ENCODE measurements around the gene IFNE.

The IFNE gene

GRCh38 chr9:21482213-21482612 is at the start of gene IFNE:
Gene IFNE, minus strand, starts transcription at chr9:21482313. Its CDS starts 619 bp downstream, at chr9:21481694.
- DNase-seq = no peak

GRCh38 chr9:21528123-21528808 is 46.2 kb upstream of the IFNE start:
- no peak for DNase-seq

GRCh38 chr9:21527579-21527978 is 45.5 kb upstream of the IFNE start:
- no peak for DNase-seq

GRCh38 chr9:21525174-21525573 is 43.1 kb upstream of the IFNE start:
- no peak for DNase-seq

GRCh38 chr9:21524099-21524830 is 42.2 kb upstream of the IFNE start:
- DNase-seq = no peak

- no peak for DNase-seq
Measured at GRCh38 chr9:21523021-21524014, 41.2 kb upstream of the IFNE start.

- DNase-seq = no peak
Measured at GRCh38 chr9:21522348-21522747, 40.2 kb upstream of the IFNE start.

- no peak for DNase-seq
Measured at GRCh38 chr9:21521448-21521847, 39.3 kb upstream of the IFNE start.

- no peak for DNase-seq
Measured at GRCh38 chr9:21520501-21521228, 38.6 kb upstream of the IFNE start.

- no peak for DNase-seq
Measured at GRCh38 chr9:21519855-21520434, 37.8 kb upstream of the IFNE start.

GRCh38 chr9:21516796-21517195 is 34.7 kb upstream of the IFNE start:
- no peak for DNase-seq

GRCh38 chr9:21513431-21513830 is 31.3 kb upstream of the IFNE start:
- DNase-seq = no peak

- no peak for DNase-seq
Measured at GRCh38 chr9:21510806-21511205, 28.7 kb upstream of the IFNE start.

GRCh38 chr9:21507483-21507790 is 25.3 kb upstream of the IFNE start:
- no peak for DNase-seq

GRCh38 chr9:21506626-21507482 is 24.7 kb upstream of the IFNE start:
- DNase-seq = no peak

- no peak for DNase-seq
Measured at GRCh38 chr9:21505425-21506179, 23.5 kb upstream of the IFNE start.

GRCh38 chr9:21504894-21505293 is 22.8 kb upstream of the IFNE start:
- DNase-seq = no peak

GRCh38 chr9:21504113-21504512 is 22.0 kb upstream of the IFNE start:
- DNase-seq = no peak

- DNase-seq = no peak
Measured at GRCh38 chr9:21502586-21502985, 20.5 kb upstream of the IFNE start.

- DNase-seq = no peak
Measured at GRCh38 chr9:21499912-21500311, 17.8 kb upstream of the IFNE start.

GRCh38 chr9:21491756-21492155 is 9.6 kb upstream of the IFNE start:
- no peak for DNase-seq
